Fibroblast of the aortic adventitia (primary cell): ENCODE results near the gene LSAMP. TPM values are rescaled to one million over a fixed set of nuclear protein-coding genes. Genes with fewer than 3 reads are reported as not detected.

Source experiments
- DNase-seq: peaks from one replicate; pipeline ENCODE4 v3.0.0-alpha.2; 2010; ENCODE audit warnings: low read depth
- H3K4me3 ChIP-seq: 2 replicates; pipeline ENCODE4 v1.5.1; 2011; ENCODE audit warnings: low read depth, mild to moderate bottlenecking, control low read depth, low read length, moderate library complexity
- total RNA-seq: library from RNA; depleted of rRNA; stranded (reverse); fragments of >200 nt; gene quantifications from 2 replicates; pipeline ENCODE4 v1.2.3, GENCODE V29; 2012; ENCODE audit warnings: low replicate concordance
- TF ChIP-seq, protein P1 (sequence below): IDR thresholded peaks from 2 replicates; pipeline ENCODE4 v1.5.1; 2011; ENCODE audit warnings: mild to moderate bottlenecking, low read length, control low read depth, inconsistent platforms; ENCODE audit not compliant: insufficient read depth

LSAMP gene
- total RNA-seq, 1 donor, result 9.8 TPM

DNA sequence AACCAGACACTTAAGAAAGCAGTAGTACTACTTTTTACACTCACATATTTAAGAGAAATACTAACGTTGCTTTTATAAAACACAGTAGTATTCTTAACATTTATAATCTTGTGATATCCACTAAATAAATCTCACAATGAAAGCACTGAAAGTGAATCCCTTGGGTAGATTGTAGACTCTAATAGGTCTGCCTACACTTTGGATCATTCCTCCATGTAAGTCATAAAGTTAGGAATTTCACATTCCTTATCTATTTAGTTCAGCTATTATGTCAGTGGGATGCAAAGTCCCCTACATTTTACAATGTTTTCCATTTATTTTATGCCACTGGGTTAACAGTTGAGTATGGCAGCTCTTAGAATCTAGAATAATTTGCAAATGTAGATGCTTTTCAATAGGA lies 330.7 kb downstream of the LSAMP start:
- TF ChIP-seq, protein P1, sequence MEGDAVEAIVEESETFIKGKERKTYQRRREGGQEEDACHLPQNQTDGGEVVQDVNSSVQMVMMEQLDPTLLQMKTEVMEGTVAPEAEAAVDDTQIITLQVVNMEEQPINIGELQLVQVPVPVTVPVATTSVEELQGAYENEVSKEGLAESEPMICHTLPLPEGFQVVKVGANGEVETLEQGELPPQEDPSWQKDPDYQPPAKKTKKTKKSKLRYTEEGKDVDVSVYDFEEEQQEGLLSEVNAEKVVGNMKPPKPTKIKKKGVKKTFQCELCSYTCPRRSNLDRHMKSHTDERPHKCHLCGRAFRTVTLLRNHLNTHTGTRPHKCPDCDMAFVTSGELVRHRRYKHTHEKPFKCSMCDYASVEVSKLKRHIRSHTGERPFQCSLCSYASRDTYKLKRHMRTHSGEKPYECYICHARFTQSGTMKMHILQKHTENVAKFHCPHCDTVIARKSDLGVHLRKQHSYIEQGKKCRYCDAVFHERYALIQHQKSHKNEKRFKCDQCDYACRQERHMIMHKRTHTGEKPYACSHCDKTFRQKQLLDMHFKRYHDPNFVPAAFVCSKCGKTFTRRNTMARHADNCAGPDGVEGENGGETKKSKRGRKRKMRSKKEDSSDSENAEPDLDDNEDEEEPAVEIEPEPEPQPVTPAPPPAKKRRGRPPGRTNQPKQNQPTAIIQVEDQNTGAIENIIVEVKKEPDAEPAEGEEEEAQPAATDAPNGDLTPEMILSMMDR, result no peak
- no peak overlapping the region for H3K4me3 ChIP-seq

DNA sequence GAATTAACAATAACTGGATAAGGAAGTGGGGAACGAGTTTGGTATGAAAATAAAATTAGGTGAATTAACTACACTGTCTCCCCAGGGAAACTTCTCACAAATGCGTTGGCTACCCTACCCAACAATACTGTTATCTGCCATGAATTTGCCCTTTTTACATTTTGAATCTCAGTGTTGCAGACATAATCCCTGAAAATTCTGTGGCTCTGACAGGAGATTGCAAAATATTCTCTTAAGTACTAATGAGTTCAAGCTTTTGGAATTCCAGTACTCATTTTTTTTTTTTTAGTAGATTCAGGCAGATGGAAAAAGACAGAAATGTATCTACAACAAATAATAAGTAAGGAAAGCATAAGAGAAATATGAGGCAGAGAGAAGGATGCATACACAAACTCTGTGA lies 332.6 kb downstream of the LSAMP start:
- TF ChIP-seq, protein P1, result no peak
- peak; percentile 54 for DNase-seq
- no peak overlapping the region for H3K4me3 ChIP-seq

More for the DNA sequence above, 330.7 kb downstream of the LSAMP start:
- DNase-seq, result no peak

DNA sequence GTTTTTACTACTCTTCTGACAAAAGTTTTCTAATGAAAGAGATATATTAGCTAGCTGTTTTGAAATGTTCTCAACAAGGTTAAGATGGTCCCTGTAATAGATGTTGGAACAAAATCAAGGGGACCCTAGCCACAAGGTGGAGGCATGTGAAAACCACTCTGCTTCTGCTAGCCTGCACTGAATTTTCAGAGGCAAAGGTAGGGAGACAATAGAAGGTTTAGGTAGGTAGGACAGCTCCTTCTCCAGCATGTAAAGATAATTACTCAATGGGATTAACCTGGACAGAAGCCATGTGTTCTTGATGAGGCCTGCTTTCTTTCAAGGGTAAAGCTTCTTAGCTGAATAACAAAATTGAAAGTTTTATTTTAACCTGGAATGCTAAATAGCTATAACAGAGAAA lies 333.5 kb downstream of the LSAMP start:
- TF ChIP-seq, protein P1, result no peak

DNA sequence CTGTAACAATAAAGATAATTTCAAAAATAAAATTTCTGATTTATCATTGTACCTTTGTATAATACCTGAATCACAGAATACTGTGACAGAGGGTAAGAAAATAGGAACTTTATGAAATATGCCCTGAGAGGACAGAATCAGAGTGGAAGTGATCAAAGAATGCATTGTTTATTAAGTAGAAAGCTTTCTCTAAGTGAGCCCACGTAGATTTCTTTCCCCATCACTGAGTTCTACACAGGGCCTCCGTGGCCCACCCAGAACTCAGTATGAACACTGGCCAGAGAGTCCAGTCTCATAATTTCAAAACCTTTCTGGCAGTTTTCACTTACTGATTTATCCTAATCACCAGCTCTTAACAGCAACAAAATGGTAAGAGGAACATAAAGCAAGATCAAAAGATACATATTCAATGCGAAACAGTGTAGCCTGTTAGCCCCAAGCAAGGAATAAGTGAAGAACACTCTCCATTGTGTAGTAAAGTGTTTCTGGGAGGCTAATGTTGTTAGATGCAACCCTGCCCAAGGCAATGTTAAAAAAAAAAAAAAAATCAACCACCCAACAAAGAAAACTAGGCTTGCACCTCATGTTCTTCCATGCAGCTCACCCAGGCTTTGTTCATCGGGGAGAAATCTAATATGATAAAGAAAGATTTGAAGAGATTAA lies 341.3 kb downstream of the LSAMP start:
- TF ChIP-seq, protein P1, result no peak
- H3K4me3 ChIP-seq, result no peak overlapping the region
- no peak for DNase-seq

More for the DNA sequence above, 333.5 kb downstream of the LSAMP start:
- DNase-seq, result no peak
- no peak overlapping the region for H3K4me3 ChIP-seq

DNA sequence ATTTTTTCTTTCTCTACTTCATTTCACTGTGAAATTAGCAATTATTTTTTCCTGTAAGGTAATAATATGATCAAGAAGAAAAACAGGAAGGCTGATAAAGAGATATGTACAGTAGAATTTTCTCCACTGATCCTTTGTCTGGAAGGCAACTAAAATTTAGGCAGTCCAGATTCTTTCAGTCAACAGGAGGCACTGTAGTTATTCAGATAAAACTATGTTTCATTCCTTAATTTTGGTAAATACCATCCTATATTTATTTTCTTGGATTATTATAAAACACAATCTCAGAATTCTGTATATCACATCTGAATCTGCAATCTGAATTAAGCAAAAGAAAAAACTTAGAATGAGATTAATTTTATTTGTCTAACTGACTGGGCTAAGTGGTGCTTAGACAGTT lies 343.2 kb downstream of the LSAMP start:
- no peak for DNase-seq
- H3K4me3 ChIP-seq, result no peak overlapping the region
- TF ChIP-seq, protein P1, result no peak

DNA sequence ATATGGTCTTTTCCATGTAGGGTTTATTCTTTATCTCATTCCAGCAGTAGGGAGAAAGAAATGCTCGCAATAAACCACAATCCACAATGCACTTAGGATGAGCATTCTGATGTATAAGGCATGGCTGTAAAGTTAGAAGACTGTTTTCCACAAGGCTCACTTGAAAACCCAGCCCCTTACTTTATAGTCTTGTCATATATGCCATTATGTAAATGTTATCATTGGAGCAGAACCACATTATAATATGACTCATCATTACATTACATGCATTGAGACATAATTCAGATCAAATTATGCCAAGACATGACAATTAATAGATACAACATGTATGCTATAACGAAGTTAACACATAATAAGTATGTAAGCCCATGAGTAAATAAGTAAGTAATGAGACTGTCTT lies 348.1 kb downstream of the LSAMP start:
- DNase-seq, result no peak
- TF ChIP-seq, protein P1, result no peak
- H3K4me3 ChIP-seq, result no peak overlapping the region

DNA sequence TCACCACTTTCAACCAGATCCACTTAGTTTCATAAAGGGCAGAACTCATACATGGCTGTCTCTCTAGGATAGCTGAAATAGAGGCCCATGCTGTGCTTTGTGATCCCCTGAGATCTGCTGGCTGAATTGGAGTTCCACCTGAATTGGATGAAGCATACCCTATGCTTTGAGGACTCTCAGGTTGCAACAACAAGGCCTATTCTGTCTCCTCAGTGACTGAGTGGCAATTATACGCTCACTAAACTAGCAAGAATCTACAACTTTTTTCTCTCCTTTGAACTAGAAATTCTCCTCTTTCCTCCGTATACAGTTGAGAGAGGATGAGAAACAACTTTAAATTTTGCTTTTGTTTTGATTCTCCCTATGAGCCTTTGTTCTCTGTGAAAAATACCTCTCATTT lies 348.7 kb downstream of the LSAMP start:
- TF ChIP-seq, protein P1, result no peak
- H3K4me3 ChIP-seq, result no peak overlapping the region
- no peak for DNase-seq
